ENCODE measurements around the gene SRC. TPM values are rescaled to one million over a fixed set of nuclear protein-coding genes. Genes with fewer than 3 reads are reported as not detected.

SRC gene
- total RNA-seq, 1 donor from 2014 or later = 25.1 TPM

DNA sequence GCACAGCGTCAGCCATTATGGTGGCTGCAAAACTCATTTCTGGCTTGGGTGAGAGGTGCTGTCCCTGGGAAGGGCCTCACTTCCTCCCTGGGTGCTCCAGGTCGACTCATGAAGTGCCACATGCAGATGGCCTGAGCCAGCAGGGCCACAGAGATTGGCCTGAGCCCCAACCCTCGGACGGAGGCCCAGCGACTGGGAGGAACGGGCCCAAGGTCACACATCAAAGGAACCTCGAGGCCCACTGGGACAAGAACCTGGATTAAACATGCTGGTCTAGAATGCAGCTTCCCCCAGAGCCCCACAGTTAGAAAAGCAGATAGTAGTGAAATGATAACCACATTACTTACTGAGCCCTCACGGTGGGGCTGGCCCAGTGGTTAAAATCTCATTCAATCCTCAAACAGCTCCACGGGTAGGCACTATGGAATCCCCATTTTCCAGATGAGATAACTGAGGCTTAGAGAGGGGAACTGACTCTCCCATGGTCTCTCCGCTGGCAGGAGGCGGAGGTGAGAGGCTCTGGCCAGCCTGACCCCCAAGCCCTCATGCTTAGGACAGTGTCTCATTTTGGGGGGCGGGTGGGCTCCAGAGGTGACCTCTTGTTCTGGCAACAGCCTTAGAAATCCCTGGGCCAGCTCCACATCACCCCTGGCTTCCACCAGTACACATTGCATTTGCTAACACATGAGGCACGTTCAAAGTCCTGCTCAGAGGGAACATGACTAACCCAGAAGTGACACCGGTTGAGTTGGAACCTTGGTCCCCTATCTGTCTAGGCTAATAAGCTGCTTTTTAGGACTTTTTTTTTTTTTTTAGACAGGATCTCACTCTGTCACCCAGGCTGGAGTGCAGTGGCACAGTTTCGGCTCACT lies 53.0 kb downstream of the SRC start:
- Mint-ChIP-seq H3K4me3 (ENCODE audit: unreplicated experiment) (no peak overlapping the region), H3K4me1 (ENCODE audit: low read depth) (peaks cover 9% of the 10 kb centered on the region), H3K9me3 (ENCODE audit: low read depth) (no peaks in the 10 kb centered on the region), H3K27me3 (ENCODE audit: low read depth) (no peaks in the 10 kb centered on the region), H3K27ac (ENCODE audit: unreplicated experiment) (no peak overlapping the region), H3K36me3 (ENCODE audit: low read depth) (peaks cover 11% of the 10 kb centered on the region)
- TF ChIP-seq, protein P1, sequence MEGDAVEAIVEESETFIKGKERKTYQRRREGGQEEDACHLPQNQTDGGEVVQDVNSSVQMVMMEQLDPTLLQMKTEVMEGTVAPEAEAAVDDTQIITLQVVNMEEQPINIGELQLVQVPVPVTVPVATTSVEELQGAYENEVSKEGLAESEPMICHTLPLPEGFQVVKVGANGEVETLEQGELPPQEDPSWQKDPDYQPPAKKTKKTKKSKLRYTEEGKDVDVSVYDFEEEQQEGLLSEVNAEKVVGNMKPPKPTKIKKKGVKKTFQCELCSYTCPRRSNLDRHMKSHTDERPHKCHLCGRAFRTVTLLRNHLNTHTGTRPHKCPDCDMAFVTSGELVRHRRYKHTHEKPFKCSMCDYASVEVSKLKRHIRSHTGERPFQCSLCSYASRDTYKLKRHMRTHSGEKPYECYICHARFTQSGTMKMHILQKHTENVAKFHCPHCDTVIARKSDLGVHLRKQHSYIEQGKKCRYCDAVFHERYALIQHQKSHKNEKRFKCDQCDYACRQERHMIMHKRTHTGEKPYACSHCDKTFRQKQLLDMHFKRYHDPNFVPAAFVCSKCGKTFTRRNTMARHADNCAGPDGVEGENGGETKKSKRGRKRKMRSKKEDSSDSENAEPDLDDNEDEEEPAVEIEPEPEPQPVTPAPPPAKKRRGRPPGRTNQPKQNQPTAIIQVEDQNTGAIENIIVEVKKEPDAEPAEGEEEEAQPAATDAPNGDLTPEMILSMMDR (IDR thresholded peaks at IDR 0.05) = no peak
- DNase-seq (ENCODE audit: low spot score) = no peak

DNA sequence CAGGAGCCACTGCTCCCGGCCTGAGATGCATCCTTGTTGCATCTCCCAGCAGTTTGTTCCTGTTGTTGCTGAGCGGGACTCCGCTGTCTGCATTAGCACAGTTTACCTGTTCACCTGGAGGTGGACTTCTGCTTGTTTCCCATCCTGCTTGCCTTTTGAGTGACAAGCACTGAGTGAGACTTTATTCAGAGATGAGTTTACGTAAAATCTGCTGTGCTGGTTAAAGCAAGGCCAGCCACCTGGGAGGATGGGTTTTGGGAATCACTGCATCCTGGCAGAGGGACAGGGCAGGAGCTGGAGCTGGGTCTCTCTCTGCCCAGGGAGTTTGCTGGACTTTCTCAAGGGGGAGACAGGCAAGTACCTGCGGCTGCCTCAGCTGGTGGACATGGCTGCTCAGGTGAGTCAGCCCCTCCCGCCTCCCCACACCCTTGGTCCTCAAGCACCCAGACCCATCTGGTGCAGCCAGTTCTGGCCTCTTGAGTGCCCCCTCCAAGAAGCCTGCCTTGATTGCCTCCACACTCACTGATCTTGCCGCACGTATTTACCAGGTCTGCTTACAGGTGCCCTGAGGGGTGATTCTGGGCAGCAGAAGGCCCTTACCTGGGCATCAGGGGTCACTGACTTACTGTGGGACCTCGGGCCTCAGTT lies 55.5 kb downstream of the SRC start:
- Mint-ChIP-seq H3K27ac (ENCODE audit: unreplicated experiment) (no peak overlapping the region), H3K4me3 (ENCODE audit: unreplicated experiment) (no peak overlapping the region), H3K36me3 (ENCODE audit: low read depth) (peaks cover 10% of the 10 kb centered on the region), H3K4me1 (ENCODE audit: low read depth) (peaks cover 14% of the 10 kb centered on the region), H3K9me3 (ENCODE audit: low read depth) (no peaks in the 10 kb centered on the region), H3K27me3 (ENCODE audit: low read depth) (no peaks in the 10 kb centered on the region)
- no peak for DNase-seq (ENCODE audit: low spot score)
- TF ChIP-seq, protein P1 (IDR thresholded peaks at IDR 0.05) = no peak

DNA sequence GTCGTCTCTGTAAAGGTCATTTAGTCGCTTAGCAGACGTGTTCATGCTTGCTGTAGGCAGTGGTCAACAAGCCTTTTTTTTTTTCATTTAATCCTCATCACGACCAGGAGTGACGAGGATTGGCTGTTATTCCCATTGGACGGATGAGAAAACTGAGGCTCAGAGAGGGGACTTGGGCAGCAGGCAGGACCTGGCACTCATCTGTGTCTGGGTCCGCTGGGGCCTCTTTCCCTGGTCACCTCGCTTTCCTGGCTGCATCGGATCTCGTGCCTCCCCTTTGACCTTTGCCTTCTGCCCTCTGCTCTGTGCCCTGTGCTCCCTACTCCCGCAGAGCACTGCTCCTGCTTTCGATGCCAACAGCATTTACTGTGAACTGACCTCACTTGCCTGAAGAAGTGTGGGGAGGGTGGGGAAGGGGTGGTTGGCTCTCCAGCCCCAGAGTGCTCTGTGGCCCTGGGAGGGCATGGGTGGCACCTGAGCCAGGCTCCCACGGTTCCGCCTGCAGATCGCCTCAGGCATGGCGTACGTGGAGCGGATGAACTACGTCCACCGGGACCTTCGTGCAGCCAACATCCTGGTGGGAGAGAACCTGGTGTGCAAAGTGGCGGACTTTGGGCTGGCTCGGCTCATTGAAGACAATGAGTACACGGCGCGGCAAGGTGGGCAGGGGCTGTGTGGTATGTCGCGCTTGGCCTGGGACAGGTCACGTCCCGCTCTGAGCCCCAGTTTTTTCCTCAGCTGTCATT lies 56.2 kb downstream of the SRC start:
- no peak for DNase-seq (ENCODE audit: low spot score)
- Mint-ChIP-seq H3K4me1 (ENCODE audit: low read depth) (peaks cover 9% of the 10 kb centered on the region), H3K27me3 (ENCODE audit: low read depth) (no peaks in the 10 kb centered on the region), H3K36me3 (ENCODE audit: low read depth) (peaks cover 8% of the 10 kb centered on the region), H3K27ac (ENCODE audit: unreplicated experiment) (no peak overlapping the region), H3K9me3 (ENCODE audit: low read depth) (no peaks in the 10 kb centered on the region), H3K4me3 (ENCODE audit: unreplicated experiment) (no peak overlapping the region)
- TF ChIP-seq, protein P1 (IDR thresholded peaks at IDR 0.05) = no peak

DNA sequence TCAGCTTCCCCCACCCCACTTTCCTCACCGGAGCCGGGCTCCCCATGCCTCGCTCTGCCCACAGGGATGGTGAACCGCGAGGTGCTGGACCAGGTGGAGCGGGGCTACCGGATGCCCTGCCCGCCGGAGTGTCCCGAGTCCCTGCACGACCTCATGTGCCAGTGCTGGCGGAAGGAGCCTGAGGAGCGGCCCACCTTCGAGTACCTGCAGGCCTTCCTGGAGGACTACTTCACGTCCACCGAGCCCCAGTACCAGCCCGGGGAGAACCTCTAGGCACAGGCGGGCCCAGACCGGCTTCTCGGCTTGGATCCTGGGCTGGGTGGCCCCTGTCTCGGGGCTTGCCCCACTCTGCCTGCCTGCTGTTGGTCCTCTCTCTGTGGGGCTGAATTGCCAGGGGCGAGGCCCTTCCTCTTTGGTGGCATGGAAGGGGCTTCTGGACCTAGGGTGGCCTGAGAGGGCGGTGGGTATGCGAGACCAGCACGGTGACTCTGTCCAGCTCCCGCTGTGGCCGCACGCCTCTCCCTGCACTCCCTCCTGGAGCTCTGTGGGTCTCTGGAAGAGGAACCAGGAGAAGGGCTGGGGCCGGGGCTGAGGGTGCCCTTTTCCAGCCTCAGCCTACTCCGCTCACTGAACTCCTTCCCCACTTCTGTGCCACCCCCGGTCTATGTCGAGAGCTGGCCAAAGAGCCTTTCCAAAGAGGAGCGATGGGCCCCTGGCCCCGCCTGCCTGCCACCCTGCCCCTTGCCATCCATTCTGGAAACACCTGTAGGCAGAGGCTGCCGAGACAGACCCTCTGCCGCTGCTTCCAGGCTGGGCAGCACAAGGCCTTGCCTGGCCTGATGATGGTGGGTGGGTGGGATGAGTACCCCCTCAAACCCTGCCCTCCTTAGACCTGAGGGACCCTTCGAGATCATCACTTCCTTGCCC lies 57.4 kb downstream of the SRC start:
- H3K27me3 Mint-ChIP-seq (ENCODE audit: low read depth) = peaks cover 8% of the 10 kb centered on the region
- H3K36me3 Mint-ChIP-seq (ENCODE audit: low read depth) = peaks cover 7% of the 10 kb centered on the region

More for the DNA sequence above, 57.4 kb downstream of the SRC start:
- H3K27ac Mint-ChIP-seq (ENCODE audit: unreplicated experiment) = no peak overlapping the region
- no peak for DNase-seq (ENCODE audit: low spot score)
- TF ChIP-seq, protein P1 (IDR thresholded peaks at IDR 0.05) = no peak
- H3K9me3 Mint-ChIP-seq (ENCODE audit: low read depth) = no peaks in the 10 kb centered on the region
- H3K4me3 Mint-ChIP-seq (ENCODE audit: unreplicated experiment) = no peak overlapping the region
- peaks cover 11% of the 10 kb centered on the region for H3K4me1 Mint-ChIP-seq (ENCODE audit: low read depth)

Data from chondrocyte (in vitro differentiated cells).